ENCODE data around the gene MRGPRD.
A peak's percentile ranks its signal among the peaks of the same experiment; 100 is the strongest.
"Not testable (repeated sequence)": the region's sequence is repeated elsewhere in the genome, so short reads cannot be mapped to it uniquely, and the experiment has no call there.

MRGPRD gene

GRCh38 chr11:68993546-68993945 is 12.8 kb upstream of the MRGPRD start:
- no peak for DNase-seq

- DNase-seq, result no peak
Measured at GRCh38 chr11:68992743-68993255, 12.0 kb upstream of the MRGPRD start.

- no peak for DNase-seq
Measured at GRCh38 chr11:68990995-68991780, 10.4 kb upstream of the MRGPRD start.

GRCh38 chr11:68989936-68990606 is 9.3 kb upstream of the MRGPRD start:
- DNase-seq, result peak in 1 of 14 donors; percentile 66

- DNase-seq, result peak in 1 of 14 donors; percentile 87
Measured at GRCh38 chr11:68988491-68988890, 7.7 kb upstream of the MRGPRD start.

GRCh38 chr11:68987211-68987610 is 6.4 kb upstream of the MRGPRD start:
- DNase-seq, result no peak

GRCh38 chr11:68983801-68984200 is 3.0 kb upstream of the MRGPRD start:
- no peak for DNase-seq

- DNase-seq, result no peak
Measured at GRCh38 chr11:68982134-68982533, 1.3 kb upstream of the MRGPRD start.

- no peak for DNase-seq
Measured at GRCh38 chr11:68979931-68980775, 633 bp downstream of the MRGPRD start.

- no peak for DNase-seq
Measured at GRCh38 chr11:68978931-68979594, 1.7 kb downstream of the MRGPRD start.

GRCh38 chr11:68978626-68978930 is 2.2 kb downstream of the MRGPRD start:
- no peak for DNase-seq

GRCh38 chr11:68977781-68978625 is 2.8 kb downstream of the MRGPRD start:
- no peak for DNase-seq

- DNase-seq, result no peak
Measured at GRCh38 chr11:68976563-68976962, 4.2 kb downstream of the MRGPRD start.

- DNase-seq, result no peak
Measured at GRCh38 chr11:68976095-68976494, 4.7 kb downstream of the MRGPRD start.

GRCh38 chr11:68974421-68975194 is 6.2 kb downstream of the MRGPRD start:
- no peak for DNase-seq

- DNase-seq, result not testable (repeated sequence)
Measured at GRCh38 chr11:68973706-68974105, 7.1 kb downstream of the MRGPRD start.

- no peak for DNase-seq
Measured at GRCh38 chr11:68973219-68973618, 7.6 kb downstream of the MRGPRD start.

- no peak for DNase-seq
Measured at GRCh38 chr11:68970921-68971636, 9.7 kb downstream of the MRGPRD start.

GRCh38 chr11:68969386-68969785 is 11.4 kb downstream of the MRGPRD start:
- no peak for DNase-seq

Measured in C1 segment of cervical spinal cord (tissue), 14 donors.